ENCODE results near the gene OOSP4A.

The OOSP4A gene

GRCh38 chr11:59967677-59968394 is 4.0 kb downstream of the OOSP4A start:
- no peak overlapping the region for H3K9ac ChIP-seq (ENCODE audit: low read length)
- H4K20me1 ChIP-seq (ENCODE audit: insufficient read depth, low read length), result no peaks in the 10 kb centered on the region
- no peaks in the 10 kb centered on the region for H3K36me3 ChIP-seq (ENCODE audit: insufficient read depth, low read length)
- no peaks in the 10 kb centered on the region for H3K4me1 ChIP-seq (ENCODE audit: insufficient read depth, low read length, severe bottlenecking)
- TF ChIP-seq EZH2 (IDR thresholded peaks at IDR 0.05; ENCODE audit: borderline replicate concordance, low read length) (no peak), CTCF (IDR thresholded peaks at IDR 0.05; ENCODE audit: low read length) (no peak)
- no peaks in the 10 kb centered on the region for H3F3A ChIP-seq (ENCODE audit: insufficient read depth, low read length)
- H3K79me2 ChIP-seq (ENCODE audit: insufficient read depth, low read length), result no peaks in the 10 kb centered on the region
- H3K4me3 ChIP-seq (ENCODE audit: low read depth, low read length, poor library complexity, severe bottlenecking), result no peak overlapping the region
- H3K27me3 ChIP-seq (ENCODE audit: insufficient read depth, low read length), result no peaks in the 10 kb centered on the region; the same call in 1 of the 2 replicates
- no peak overlapping the region for H2AFZ ChIP-seq (ENCODE audit: low read length)
- H3K9me3 ChIP-seq (ENCODE audit: low read length), result no peaks in the 10 kb centered on the region
- no peak overlapping the region for H3K27ac ChIP-seq (ENCODE audit: low read depth, low read length, poor library complexity, severe bottlenecking)
- no peak overlapping the region for H3K4me2 ChIP-seq (ENCODE audit: low read length)
- H3K9me2 ChIP-seq (ENCODE audit: low read depth, low read length), result no peaks in the 10 kb centered on the region

DNA sequence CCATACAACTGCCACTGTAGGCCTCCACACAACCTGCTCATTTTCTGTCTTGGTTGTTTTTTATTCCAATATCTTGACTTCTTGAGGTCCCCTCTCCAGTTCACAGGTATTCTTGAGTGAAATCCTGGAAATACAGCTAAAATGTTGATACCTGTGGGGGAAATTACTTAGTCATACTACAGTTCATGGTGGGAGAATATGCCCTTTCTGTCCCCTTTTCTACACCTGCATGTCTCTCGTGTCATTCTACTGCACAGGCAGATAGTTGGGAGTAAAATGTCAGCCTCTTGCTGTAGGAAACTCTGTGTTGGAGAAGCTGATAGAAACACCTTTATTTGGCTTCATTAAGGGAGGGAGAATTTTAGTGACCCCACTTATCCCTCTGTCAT is 4.6 kb downstream of the OOSP4A start:
- H3K27me3 ChIP-seq (ENCODE audit: insufficient read depth, low read length), result no peaks in the 10 kb centered on the region; the same call in 1 of the 2 replicates
- no peak overlapping the region for H3K4me3 ChIP-seq (ENCODE audit: low read depth, low read length, poor library complexity, severe bottlenecking)
- H3K9me2 ChIP-seq (ENCODE audit: low read depth, low read length), result no peaks in the 10 kb centered on the region
- H3K9me3 ChIP-seq (ENCODE audit: low read length), result no peaks in the 10 kb centered on the region
- H3F3A ChIP-seq (ENCODE audit: insufficient read depth, low read length), result no peaks in the 10 kb centered on the region
- no peak overlapping the region for H3K9ac ChIP-seq (ENCODE audit: low read length)
- no peaks in the 10 kb centered on the region for H3K79me2 ChIP-seq (ENCODE audit: insufficient read depth, low read length)
- no peak overlapping the region for H3K27ac ChIP-seq (ENCODE audit: low read depth, low read length, poor library complexity, severe bottlenecking)
- H3K4me2 ChIP-seq (ENCODE audit: low read length), result no peak overlapping the region
- H4K20me1 ChIP-seq (ENCODE audit: insufficient read depth, low read length), result no peaks in the 10 kb centered on the region
- no peaks in the 10 kb centered on the region for H3K36me3 ChIP-seq (ENCODE audit: insufficient read depth, low read length)
- H2AFZ ChIP-seq (ENCODE audit: low read length), result no peak overlapping the region
- no peak for TF ChIP-seq EZH2 (IDR thresholded peaks at IDR 0.05; ENCODE audit: borderline replicate concordance, low read length)
- TF ChIP-seq CTCF (IDR thresholded peaks at IDR 0.05; ENCODE audit: low read length), result no peak
- H3K4me1 ChIP-seq (ENCODE audit: insufficient read depth, low read length, severe bottlenecking), result no peaks in the 10 kb centered on the region

GRCh38 chr11:59973097-59973496 is 9.3 kb downstream of the OOSP4A start:
- TF ChIP-seq CTCF (IDR thresholded peaks at IDR 0.05; ENCODE audit: low read length), result no peak
- TF ChIP-seq EZH2 (IDR thresholded peaks at IDR 0.05; ENCODE audit: borderline replicate concordance, low read length), result no peak
- no peak overlapping the region for H2AFZ ChIP-seq (ENCODE audit: low read length)
- no peak overlapping the region for H3K9ac ChIP-seq (ENCODE audit: low read length)
- no peaks in the 10 kb centered on the region; the same call in 1 of the 2 replicates for H3K27me3 ChIP-seq (ENCODE audit: insufficient read depth, low read length)
- H3K79me2 ChIP-seq (ENCODE audit: insufficient read depth, low read length), result no peaks in the 10 kb centered on the region
- H3K4me3 ChIP-seq (ENCODE audit: low read depth, low read length, poor library complexity, severe bottlenecking), result no peak overlapping the region
- no peaks in the 10 kb centered on the region for H3K9me3 ChIP-seq (ENCODE audit: low read length)
- no peaks in the 10 kb centered on the region for H3K4me1 ChIP-seq (ENCODE audit: insufficient read depth, low read length, severe bottlenecking)
- H3K9me2 ChIP-seq (ENCODE audit: low read depth, low read length), result no peaks in the 10 kb centered on the region
- H3K36me3 ChIP-seq (ENCODE audit: insufficient read depth, low read length), result no peaks in the 10 kb centered on the region
- no peaks in the 10 kb centered on the region for H4K20me1 ChIP-seq (ENCODE audit: insufficient read depth, low read length)
- no peaks in the 10 kb centered on the region for H3F3A ChIP-seq (ENCODE audit: insufficient read depth, low read length)
- no peak overlapping the region for H3K4me2 ChIP-seq (ENCODE audit: low read length)
- H3K27ac ChIP-seq (ENCODE audit: low read depth, low read length, poor library complexity, severe bottlenecking), result no peak overlapping the region

All from OCI-LY1 (cell line).